ENCODE results near the gene GRIK2. TPM values are rescaled to one million over a fixed set of nuclear protein-coding genes. Genes with fewer than 3 reads are reported as not detected.

The GRIK2 gene
- total and polyA plus RNA-seq, 7 donors: 0.03 to 2.9 (median 0.53) TPM; not detected in 1

- no peak overlapping the region for H3K27ac ChIP-seq
- no peaks in the 10 kb centered on the region for H3K9me3 ChIP-seq
- no peak for TF ChIP-seq CTCF (IDR thresholded peaks at IDR 0.05)
- DNase-seq (no peak), ATAC-seq (no peak)
- no peaks in the 10 kb centered on the region for H3K36me3 ChIP-seq (ENCODE audit: insufficient read depth in 1 of 2, low read depth in 1 of 2)
- intact Hi-C loops (cut with DNase I): no loop called here
- no peak overlapping the region for H3K4me3 ChIP-seq
- H3K4me1 ChIP-seq: no peaks in the 10 kb centered on the region
- H3K27me3 ChIP-seq (ENCODE audit: insufficient read depth in 3 of 3, low read length in 2 of 3): no peaks in the 10 kb centered on the region
These were observed 192.0 kb downstream of the GRIK2 start for GRCh38 chr6:101585501-101585900.

GRCh38 chr6:101588343-101588742 is 194.8 kb downstream of the GRIK2 start:
- Histone ChIP-seq H3K4me3 (no peak overlapping the region), H3K27me3 (ENCODE audit: insufficient read depth in 3 of 3, low read length in 2 of 3) (no peaks in the 10 kb centered on the region), H3K4me1 (no peaks in the 10 kb centered on the region), H3K9me3 (no peaks in the 10 kb centered on the region), H3K27ac (no peak overlapping the region), H3K36me3 (ENCODE audit: insufficient read depth in 1 of 2, low read depth in 1 of 2) (no peaks in the 10 kb centered on the region)
- no peak for DNase-seq
- ATAC-seq: no peak
- TF ChIP-seq CTCF (IDR thresholded peaks at IDR 0.05): no peak
- intact Hi-C loops (cut with DNase I): no loop called here
- WGBS, 3 donors: 81 to 86% (median 84%) methylated on average over 3 of the region's 3 CpGs

- TF ChIP-seq CTCF (IDR thresholded peaks at IDR 0.05): no peak
- Histone ChIP-seq H3K4me3 (no peak overlapping the region), H3K4me1 (no peaks in the 10 kb centered on the region), H3K27me3 (ENCODE audit: insufficient read depth in 3 of 3, low read length in 2 of 3) (no peaks in the 10 kb centered on the region), H3K9me3 (no peaks in the 10 kb centered on the region), H3K36me3 (ENCODE audit: insufficient read depth in 1 of 2, low read depth in 1 of 2) (no peaks in the 10 kb centered on the region), H3K27ac (no peak overlapping the region)
- ATAC-seq (no peak), DNase-seq (no peak)
- intact Hi-C loops (cut with DNase I): no loop called here
These were observed 201.8 kb downstream of the GRIK2 start for GRCh38 chr6:101595276-101595675.

- DNase-seq: no peak
- H3K36me3 ChIP-seq (ENCODE audit: insufficient read depth in 1 of 2, low read depth in 1 of 2): no peaks in the 10 kb centered on the region
- H3K27me3 ChIP-seq (ENCODE audit: insufficient read depth in 3 of 3, low read length in 2 of 3): no peaks in the 10 kb centered on the region
- H3K4me1 ChIP-seq: no peaks in the 10 kb centered on the region
- no peak overlapping the region for H3K27ac ChIP-seq
- TF ChIP-seq CTCF (IDR thresholded peaks at IDR 0.05): no peak
- H3K4me3 ChIP-seq: no peak overlapping the region
- intact Hi-C loops (cut with DNase I): no loop called here
- WGBS, 3 donors: 32 to 42% (median 37%) methylated on average over 4 of the region's 4 CpGs
- ATAC-seq: no peak
- H3K9me3 ChIP-seq: no peaks in the 10 kb centered on the region
These were observed 204.2 kb downstream of the GRIK2 start for GRCh38 chr6:101597693-101598092.

- H3K27me3 ChIP-seq (ENCODE audit: insufficient read depth in 3 of 3, low read length in 2 of 3): no peaks in the 10 kb centered on the region
- no peak for TF ChIP-seq CTCF (IDR thresholded peaks at IDR 0.05)
- DNase-seq (no peak), ATAC-seq (no peak)
- H3K27ac ChIP-seq: no peak overlapping the region
- no peaks in the 10 kb centered on the region for H3K9me3 ChIP-seq
- no peaks in the 10 kb centered on the region for H3K4me1 ChIP-seq
- no peaks in the 10 kb centered on the region for H3K36me3 ChIP-seq (ENCODE audit: insufficient read depth in 1 of 2, low read depth in 1 of 2)
- WGBS, 3 donors: 85 to 92% (median 91%) methylated on average over 5 of the region's 5 CpGs
- intact Hi-C loops (cut with DNase I): no loop called here
- H3K4me3 ChIP-seq: no peak overlapping the region
These were observed 211.9 kb downstream of the GRIK2 start for GRCh38 chr6:101605426-101605825.

Data from psoas muscle (tissue), 8 donors.